ENCODE measurements around the gene SOHLH1.
"Not testable (repeated sequence)": the region's sequence is repeated elsewhere in the genome, so short reads cannot be mapped to it uniquely, and the experiment has no call there.

The SOHLH1 gene

DNA sequence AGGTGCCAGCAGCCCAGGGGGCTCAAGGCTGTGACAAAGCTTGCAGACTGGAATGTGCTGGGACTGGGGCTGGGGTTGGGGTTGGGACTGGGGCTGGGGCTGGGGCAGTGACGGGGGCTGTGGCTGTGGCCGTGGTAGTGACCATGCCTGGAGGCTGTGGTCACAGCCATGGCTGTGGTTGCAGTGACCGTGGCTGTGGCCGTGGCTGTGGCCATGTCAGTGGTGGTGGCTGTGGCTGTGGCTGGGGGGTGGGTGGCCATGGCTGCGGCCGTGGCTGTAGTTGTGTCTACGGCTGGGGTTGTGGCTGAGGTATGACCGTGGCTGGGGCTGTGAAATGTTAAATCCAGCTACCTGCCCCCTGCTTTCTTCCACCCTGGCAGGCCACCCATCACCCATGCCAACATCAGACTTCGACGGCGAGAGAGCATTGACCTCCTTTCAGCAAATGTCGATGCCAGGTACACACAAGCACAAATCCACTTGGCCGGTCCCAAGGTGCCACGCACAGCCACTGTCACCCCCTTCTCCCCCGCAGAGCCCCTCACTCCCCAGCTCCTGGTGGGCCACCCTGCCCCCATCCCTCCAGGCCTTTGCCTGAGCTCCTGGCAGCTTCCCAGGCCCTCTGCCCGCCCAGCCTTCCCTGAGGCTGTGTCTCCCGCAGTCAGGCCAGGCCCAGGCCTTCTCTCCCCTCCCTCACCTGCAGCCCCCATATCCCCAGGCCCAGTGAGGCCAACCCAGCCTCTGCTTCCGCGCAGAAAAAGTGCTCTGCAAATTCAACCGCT lies 20.9 kb downstream of the SOHLH1 start:
- DNase-seq (ENCODE audit: low read depth, low spot score) = no peak

DNA sequence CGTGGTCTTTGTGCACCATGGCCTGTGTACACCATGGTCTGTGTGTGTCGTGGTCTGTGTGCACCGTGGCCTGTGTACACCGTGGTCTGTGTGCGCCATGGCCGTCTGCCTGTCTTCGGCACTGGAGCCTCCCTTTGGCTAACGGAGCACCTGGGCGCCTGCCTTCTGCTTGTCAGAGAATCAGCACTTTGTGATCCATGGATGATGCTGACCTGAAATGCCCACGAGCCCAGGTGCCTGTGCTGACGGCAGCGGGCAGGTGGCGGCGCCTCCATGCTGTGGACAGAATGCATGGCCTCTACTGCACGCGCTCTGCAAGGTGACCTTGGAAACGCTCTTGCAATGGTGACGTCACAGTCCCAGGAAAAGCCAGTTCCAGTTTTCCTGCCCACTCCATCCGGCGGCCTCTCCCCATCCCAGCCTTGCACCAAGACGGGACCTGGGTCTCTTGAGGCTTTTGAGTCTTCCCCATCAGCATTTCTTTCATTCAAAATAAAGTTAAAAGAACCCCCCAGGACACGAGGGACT lies 21.6 kb downstream of the SOHLH1 start:
- no peak for DNase-seq (ENCODE audit: low read depth, low spot score)

DNA sequence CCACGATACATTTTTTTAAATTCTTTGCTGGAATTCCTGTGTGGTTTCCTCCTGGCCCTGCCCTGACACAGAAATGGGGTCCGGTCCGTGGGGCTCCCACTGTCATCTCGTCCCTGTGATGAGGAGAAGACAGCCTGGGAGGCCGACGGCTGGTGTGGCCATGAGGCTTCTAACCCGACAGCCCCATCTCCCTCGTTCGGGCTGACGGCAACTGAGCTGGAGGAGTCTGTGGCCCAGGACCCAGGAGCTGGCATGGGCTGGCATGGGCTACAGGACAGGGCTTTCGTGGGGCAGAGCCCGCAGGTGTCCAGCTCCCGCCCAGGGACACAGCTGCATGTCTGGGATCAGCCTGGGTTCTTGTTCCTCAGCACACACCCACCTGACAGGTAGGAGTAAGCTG lies 22.4 kb downstream of the SOHLH1 start:
- no peak for DNase-seq (ENCODE audit: low read depth, low spot score)

DNA sequence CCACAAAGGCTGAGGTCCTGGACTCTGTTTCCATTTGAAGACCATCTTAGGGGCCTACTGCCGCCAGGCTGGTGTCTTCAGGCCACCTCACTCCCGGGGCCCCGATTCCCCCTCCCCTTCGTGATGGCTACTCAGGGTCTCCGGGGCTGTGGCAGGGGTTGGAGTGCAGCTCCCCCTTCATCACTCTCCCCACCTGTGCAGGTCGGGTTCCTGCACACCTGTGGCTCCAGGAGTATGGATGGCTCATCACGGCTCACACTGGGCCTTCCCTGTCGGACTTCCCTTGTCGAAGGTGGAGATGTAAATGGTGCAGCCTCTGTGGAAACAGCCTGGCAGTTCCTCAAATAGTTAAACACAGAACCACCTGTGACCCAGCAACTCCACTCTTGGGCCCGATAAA lies 24.3 kb downstream of the SOHLH1 start:
- no peak for DNase-seq (ENCODE audit: low read depth, low spot score)

DNA sequence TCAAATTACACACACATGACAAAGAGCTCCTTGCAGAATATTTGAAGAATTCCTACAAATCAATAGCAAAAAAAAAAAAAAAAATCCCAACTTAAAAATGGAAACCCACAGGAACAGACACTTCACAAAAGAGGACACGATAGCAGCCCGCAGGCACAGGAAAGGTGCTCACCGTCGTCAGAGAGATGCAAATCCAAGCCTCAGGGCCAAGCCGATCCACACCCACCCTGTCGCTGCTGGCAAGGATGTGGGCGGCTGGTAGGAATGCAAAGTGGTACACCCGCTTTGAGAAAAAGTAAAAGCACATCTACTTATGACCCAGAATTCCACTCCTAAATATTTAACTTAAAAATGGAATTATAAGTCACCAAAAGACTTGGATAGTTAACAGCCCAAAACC lies 25.3 kb downstream of the SOHLH1 start:
- no peak for DNase-seq (ENCODE audit: low read depth, low spot score)

DNA sequence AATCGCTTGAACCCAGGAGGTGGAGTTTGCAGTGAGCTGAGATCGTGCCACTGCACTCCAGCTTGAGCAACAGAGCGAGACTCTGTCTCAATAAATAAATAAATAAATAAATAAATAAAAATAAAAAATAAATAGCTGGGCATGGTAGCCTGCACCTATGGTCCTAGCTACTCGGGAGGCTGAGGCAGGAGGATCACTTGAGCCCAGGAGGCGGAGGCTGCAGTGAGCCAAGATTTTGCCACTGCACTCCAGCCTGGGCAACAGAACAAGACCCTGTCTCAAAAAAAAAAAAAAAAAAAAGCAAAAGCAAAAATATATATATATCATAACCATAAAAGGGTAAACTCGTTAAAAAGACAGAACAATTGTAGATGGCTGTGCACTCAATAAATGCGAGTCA lies 26.5 kb downstream of the SOHLH1 start:
- DNase-seq (ENCODE audit: low read depth, low spot score) = not testable (repeated sequence)

DNA sequence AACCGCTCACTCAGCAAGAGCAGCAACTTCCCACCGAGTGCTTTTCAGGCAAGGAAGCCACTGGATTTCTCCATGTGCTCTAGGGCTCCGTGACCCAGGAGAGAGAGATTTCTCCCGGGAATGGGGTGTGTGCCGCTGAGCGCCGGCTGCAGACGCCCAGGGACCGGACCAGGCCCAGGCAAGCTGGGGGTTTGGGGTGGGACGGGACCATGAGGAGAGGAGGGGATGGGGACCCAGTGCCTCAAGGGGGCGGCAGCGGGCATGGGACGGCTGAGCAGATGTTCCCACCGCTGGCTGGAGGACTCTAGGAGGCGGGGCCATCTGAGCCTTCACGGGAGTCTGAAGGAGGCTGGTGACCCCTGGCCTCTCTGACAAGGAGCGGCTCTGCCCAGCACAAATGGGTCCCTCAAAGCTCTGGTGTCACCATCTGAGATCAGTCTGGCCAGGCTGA lies 27.7 kb downstream of the SOHLH1 start:
- DNase-seq (ENCODE audit: low read depth, low spot score) = no peak

DNA sequence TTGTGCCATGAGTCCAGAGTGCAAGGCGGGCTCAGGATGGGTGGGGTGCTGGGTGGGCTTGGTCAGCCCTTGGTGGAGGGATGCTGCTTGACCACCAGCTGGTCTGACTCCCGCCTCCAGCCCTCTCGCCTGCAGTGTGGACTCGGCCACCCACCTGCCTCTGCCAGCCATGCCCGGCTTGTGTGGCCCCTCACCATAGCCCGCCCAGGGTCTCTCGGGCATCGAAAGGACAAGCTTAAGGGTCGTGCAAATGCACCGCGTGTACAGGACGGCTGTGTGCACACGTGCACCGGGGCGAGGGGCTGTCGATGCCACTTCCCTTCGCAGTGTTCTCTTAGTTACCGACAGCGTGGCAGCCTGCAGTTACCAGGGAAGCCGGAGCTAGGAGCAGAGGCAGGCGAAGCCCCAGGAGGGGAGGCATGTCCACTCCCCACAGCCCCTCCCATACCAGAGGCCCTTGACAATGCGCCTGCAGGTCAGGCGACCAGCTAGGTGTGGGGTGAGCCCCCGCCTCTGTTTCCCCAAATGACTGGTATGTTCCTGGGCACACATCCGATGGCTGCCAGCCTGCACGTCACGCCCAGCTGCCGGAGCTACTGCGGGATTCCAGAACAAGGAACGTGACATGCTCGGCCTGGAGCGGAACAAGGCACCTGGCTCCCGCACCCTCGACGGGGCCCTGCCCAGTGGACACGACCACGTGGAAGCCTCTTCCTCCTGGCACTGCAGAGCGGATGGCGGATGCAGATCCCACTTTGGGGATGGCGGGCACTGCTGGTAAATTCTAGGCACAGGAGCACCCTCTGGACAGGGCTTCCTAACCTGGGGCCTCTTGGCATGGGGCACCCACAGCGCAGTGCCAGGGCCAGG lies 28.3 kb downstream of the SOHLH1 start:
- no peak for DNase-seq (ENCODE audit: low read depth, low spot score)

DNA sequence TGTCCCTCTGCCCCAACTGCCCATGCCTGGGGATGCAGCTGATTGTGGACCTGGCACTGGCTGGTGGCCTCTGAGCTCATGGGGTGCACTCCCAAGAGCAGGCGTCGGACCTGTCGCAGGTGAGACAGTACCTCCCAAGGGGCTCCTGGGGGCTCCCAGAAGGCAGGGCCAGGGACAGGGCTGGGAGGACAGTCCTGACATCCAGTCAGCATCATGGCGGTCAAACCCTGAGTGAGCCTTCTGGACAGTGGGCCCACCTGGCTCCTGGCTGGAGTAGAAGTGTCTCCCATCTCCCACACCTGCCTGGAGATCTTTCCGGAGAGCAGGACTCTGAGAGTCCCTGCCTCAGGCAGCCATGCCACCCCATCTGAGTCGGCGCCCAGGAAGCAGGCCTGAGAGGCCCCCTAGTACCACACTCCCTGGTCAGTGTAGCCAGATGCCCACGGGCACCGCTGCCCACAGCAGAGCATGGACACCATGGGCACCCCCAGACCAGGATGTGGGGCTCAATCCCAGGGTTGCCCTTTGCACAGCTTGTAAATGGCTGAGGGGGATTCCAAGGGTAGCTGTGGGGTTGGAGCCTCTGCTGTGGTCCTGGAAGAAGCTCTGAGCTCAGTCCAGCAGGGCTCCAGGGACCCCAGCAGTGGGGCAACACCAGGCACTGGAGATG lies 29.5 kb downstream of the SOHLH1 start:
- no peak for DNase-seq (ENCODE audit: low read depth, low spot score)

DNA sequence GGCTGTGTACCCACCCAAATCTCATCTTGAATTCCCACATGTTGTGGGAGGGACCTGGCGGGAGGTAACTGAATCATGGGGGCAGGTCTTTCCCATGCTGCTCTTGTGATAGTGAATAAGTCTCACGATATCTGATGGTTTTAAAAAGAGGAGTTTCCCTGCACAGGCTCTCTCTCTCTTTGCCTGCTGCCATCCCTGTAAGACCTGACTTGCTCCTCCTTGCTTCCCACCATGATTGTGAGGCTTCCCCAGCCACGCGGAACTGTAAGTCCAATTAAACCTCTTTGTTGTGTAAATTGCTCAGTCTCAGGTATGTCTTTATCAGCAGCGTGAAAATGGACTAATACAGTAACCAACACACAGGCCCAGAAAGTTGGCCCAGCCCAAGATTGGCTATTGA lies 30.3 kb downstream of the SOHLH1 start:
- not testable (repeated sequence) for DNase-seq (ENCODE audit: low read depth, low spot score)

DNA sequence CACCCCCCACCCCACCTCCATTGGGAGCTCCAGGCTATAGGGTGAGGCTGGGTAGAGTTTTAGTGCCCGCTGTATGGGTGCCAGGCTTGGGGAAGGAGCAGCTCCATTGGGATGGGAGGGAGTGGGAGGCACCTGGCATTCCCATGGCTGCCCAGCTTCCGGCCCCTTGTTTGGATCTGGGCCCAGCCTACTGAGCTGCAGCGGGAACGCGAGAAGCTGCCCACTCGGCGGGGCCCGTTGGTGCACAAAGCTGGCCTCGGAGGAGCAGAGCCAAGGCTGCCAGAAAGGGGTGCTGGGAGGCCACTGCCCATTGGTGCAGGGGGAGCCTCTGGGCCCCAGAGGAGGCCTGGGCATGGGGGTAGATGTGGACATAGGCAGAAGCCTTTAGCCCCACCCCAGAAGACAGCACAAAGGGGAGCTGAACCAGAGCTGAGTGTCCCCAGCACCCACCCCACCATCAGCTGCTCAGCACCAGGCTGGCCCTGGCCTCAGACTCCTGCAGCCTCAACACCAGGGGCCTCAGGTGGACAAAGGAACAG lies 31.7 kb downstream of the SOHLH1 start:
- DNase-seq (ENCODE audit: low read depth, low spot score) = no peak

DNA sequence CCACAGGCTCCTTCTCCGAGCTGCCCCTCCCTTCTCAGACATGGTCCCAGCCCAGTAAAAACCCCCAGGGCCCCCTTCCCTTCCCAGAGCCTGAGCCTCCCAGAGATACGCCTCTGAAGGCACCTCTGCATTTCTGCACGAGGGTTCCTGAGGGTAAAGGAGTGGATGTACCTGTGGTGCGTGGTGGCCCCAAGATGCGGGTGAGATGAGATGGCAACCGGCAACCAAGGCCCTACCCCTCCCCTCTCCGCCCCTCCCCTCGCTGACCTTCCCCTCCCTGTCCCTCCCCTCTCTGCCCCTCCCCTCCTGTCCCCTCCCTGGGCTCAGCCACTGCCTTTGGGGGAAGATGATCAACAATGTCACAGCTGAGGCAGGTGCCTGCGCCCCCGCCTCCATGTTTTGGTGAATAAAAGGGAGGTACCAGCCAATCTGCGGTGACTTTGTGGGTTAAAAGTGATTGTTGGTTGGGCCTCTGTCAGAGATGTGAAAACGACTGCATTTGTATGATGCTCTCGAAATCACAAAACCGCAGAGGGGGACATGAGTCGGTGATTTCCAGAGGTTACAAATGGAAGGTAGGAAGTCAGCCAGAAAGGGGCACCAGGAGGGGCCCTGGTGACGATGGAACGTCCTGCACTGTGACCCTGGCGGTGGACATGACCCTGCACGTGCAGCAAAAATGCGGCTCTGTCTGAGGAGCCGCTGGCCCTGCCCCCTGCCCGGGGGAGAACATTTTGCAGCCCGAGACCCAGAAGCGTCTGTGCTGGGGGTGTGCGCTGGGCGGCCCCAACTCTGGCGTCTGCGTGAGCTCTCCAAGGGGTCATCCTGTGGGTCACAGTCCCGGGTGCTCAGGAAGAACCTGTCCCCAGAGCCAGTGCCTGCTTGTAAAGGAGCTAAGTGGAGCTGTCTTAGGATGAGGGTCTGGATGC lies 32.5 kb downstream of the SOHLH1 start:
- no peak for DNase-seq (ENCODE audit: low read depth, low spot score)

DNA sequence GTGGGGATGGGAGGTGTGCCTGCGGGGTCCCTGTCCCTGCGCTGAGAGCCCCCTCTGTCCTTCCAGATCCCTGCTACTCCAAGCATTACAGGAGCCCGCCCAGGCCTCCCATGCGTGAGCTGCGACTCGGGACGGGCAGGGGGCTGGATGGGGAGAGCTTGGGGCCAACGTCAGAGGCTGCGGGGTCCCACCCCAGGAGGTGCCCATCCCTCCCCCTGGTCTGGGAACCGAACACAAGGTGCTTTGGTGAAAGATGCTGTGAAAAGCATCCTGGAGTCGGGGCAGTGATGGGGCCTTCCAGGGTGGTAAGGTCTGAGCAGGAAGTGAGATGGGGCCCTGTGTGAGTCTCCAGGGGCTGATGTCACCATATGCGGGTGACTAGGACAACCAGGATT lies 33.5 kb downstream of the SOHLH1 start:
- DNase-seq (ENCODE audit: low read depth, low spot score) = no peak

DNA sequence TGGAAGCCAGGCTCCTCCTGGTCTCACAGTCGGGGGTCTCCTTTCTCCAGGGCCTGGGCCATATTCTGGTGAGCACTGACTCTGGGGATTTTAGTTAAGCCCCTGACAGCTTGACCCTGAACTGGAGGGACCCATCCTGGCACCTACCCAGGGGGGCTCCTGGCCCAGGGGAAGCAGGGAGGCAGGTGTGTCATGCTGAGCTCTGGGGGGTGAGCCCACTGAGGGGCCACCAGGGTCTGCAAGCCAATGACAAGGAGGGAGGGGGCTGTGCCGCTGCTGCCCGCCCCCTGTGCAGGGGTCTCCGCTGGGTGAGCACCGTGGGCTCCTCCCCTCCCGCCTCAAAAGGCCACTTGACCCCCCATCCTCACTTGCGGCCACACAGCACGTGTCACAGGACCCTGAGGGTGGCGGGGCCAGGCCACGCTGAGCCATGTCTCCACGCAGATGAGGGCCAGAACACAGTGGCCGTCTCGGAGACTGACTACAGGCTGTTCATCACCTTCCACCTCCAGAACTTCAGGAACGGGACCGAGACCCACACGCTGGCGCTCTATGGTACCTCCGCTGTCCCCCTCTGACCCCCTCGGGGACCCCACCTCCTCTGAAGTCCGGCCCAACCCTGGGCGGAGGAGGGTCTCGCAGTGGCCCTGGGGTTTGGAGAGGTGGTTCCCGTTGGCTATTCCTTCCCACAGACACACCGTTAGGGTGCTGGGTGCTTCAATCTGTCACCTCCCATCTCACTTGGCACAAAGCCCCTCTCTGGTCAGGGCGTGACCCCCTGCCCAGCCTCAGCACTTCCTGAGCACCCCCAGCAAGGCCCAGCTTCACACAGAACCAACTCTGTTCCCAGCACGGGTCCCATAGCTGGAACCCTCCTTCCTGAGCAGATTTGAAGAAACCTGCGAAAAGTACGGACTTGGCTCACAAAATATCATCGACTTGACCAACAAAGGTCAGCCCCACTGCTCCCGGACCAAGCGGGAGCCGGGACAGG lies 34.2 kb downstream of the SOHLH1 start:
- DNase-seq (ENCODE audit: low read depth, low spot score) = no peak

DNA sequence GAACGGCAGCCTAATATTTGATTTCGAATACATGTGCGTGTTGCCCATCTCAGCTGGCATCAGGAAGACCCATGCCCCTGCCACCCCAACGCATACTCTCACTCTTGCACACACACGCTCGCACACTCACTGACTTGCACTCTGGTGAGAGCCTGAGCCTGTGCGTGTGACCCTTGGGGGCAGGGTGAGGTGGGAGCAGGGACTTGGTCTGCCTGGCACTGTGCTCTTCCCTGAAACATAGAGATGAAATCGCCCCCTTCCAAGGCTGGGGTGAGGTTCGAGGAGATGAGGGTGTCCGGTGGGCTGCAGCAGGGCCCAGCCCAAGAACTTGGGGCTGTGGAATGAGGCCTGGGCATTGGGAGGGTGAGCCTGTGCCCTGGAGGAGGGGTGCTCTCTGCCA lies 35.0 kb downstream of the SOHLH1 start:
- DNase-seq (ENCODE audit: low read depth, low spot score) = no peak

DNA sequence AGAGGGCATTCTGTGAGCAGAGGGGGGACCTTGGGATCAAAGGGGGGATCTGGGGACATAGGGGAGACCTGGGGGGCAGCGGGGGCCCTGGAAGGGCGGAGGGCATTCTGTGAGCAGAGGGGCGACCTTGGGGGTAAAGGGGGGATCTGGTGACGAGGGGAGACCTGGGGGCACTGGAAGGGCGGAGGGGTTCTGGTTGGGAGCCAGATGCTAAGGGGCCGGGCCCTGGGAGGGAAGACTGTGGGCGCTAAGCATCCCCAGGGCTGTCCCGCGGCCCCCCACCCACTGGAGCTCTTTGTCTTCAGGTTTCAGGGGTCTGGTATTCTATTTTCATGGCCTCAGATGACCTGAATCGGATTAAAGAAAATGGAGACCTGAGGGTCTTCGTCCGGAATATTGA lies 35.4 kb downstream of the SOHLH1 start:
- no peak for DNase-seq (ENCODE audit: low read depth, low spot score)

DNA sequence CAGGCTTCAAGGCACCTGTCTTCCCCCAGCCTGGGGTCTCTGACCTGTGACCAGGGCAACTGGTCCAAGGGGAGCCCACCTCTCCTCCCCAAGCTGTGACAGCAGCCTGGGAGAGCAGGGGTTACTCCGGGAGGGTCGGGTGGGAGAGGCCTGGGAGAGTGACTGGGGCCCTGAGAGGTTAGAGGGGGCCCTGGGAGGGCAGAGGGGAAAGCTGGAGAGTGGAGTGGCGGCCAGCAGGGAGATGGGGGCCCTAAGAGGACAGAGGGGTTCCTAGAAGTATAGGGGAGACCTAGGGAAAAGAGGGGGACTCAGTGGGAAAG lies 35.9 kb downstream of the SOHLH1 start:
- DNase-seq (ENCODE audit: low read depth, low spot score) = no peak

DNA sequence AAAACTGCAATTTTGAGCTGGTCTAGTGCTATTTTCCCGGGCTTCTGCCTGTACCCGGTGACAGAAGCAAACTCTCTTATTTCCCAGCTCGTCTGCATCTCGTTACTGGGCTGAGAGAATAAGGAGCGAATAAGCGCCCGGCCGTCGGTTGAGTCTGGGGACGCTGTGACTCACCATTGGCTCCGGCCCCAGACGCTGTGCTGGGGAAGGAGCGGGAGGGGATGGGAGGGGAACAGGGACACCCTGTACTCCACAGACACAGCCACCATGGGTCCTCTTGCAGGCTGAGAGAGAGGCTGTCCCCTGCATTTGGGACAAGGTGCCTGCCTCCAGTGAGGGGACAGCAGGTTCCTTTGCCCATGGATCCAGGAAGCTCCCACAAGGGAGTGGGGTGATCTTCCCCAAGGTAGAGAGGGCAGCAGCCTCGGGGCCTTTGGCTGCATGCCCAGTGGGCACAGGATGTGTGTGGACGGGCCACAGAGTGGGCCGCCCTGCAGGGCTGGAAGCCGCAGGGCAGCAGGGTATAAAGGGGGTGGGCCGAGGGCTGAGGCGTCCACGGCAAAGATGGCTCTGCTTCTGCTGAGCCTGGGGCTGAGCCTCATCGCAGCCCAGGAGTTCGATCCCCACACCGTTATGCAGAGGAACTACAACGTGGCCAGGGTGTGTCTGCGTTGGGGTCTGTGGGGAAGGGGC lies 36.4 kb downstream of the SOHLH1 start, which contains the start of gene LCN9:
Gene LCN9 (plus strand): TSS at position 552 of the 693 bp plus-strand sequence. CDS start 13 bp downstream, at position 565.
- peak; percentile 77 for DNase-seq (ENCODE audit: low read depth, low spot score)

Data from astrocyte of the hippocampus (primary cell).